Ovary (tissue), 3 donors: Measurements from ENCODE around the gene PSMD11.

Experiments
- CTCF ChIP-seq, 3 donors: fragments of 450-650 bp in 2 of 3; fragments of 200-600 bp in 1 of 3; IDR thresholded peaks; one replicate each; pipeline versions ENCODE4 v1.5.1 to v1.8.0; 2016 to 2022; ENCODE audit warnings: antibody characterized with exemption in 3 of 3, mild to moderate bottlenecking in 1 of 3
- POLR2A ChIP-seq: fragments of 450-650 bp; IDR thresholded peaks from one replicate; pipeline ENCODE4 v1.6.1; 2017; ENCODE audit warnings: antibody characterized with exemption, mild to moderate bottlenecking, moderate library complexity
- donor health status: DM: no; HTN: no; CAD: no.

GRCh38 chr17:32396343-32396742 is 48.0 kb upstream of the PSMD11 start:
- TF ChIP-seq CTCF (IDR thresholded peaks at IDR 0.05) (no peak), POLR2A (no peak)
